RWPE2 (cell line): ENCODE results near the gene LSG1.

Experiments used
- ATAC-seq: fragments of 200-7000 bp; cut with Tn5 transposase; 3 replicates; pipeline ENCODE4 v1.9.1; 2021; ENCODE audit warnings: low read depth
- DNase-seq: peaks from one replicate; pipeline ENCODE4 v3.0.0-alpha.2; 2020; ENCODE audit warnings: low spot score
- H3K27ac ChIP-seq: fragments of 450-650 bp; 2 replicates; pipeline ENCODE4 v1.5.1; 2017; ENCODE audit warnings: mild to moderate bottlenecking; ENCODE audit not compliant: poor library complexity, severe bottlenecking
- H3K27me3 ChIP-seq: fragments of 250-450 bp; sonication (Bioruptor Pico); 2 replicates; pipeline ENCODE4 v1.5.1; 2021; ENCODE audit warnings: mild to moderate bottlenecking, moderate library complexity; ENCODE audit not compliant: insufficient read depth, poor library complexity, severe bottlenecking
- H3K36me3 ChIP-seq: fragments of 250-450 bp; sonication (Bioruptor Pico); 2 replicates; pipeline ENCODE4 v1.5.1; 2020; ENCODE audit warnings: low read depth, mild to moderate bottlenecking, moderate library complexity
- H3K4me1 ChIP-seq: fragments of 250-450 bp; sonication (Bioruptor Pico); 2 replicates; pipeline ENCODE4 v1.5.1; 2021; ENCODE audit warnings: mild to moderate bottlenecking, moderate library complexity; ENCODE audit not compliant: insufficient read depth, poor library complexity, severe bottlenecking
- H3K4me3 ChIP-seq: fragments of 250-450 bp; sonication (Bioruptor Pico); 2 replicates; pipeline ENCODE4 v1.5.1; 2021; ENCODE audit warnings: mild to moderate bottlenecking, moderate library complexity; ENCODE audit not compliant: severe bottlenecking
- H3K9me3 ChIP-seq: fragments of 250-450 bp; sonication (Bioruptor Pico); 2 replicates; pipeline ENCODE4 v1.5.1; 2021; ENCODE audit warnings: mild to moderate bottlenecking, moderate library complexity; ENCODE audit not compliant: severe bottlenecking
- TF ChIP-seq, protein P1 (sequence below): fragments of 450-650 bp; IDR thresholded peaks from one replicate; pipeline ENCODE4 v1.5.1; 2017; ENCODE audit warnings: mild to moderate bottlenecking, moderate library complexity; ENCODE audit not compliant: poor library complexity, severe bottlenecking

Gene LSG1

DNA sequence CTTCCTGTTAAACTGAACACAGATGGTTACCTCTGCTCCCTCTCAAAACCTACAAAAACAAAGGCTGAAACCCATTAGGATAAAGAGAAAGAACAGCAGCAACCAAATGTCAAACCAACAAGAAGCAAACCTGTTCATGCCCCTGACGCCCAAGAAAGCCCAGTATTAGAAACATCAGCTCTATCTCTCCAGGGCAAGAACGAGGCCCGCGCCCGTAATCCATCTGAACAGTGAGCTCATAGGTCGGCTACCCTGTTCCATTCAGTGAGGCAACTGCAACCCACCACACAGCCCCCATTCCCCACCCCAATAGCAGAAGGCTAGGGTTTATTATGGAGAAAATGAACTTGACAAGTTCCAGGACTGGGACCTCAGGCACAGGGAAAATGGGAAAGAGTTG is 10.0 kb downstream of the LSG1 start:
- Histone ChIP-seq H3K27me3 (no peaks in the 10 kb centered on the region), H3K36me3 (peaks cover 71% of the 10 kb centered on the region), H3K4me3 (no peak overlapping the region), H3K4me1 (no peaks in the 10 kb centered on the region), H3K9me3 (no peaks in the 10 kb centered on the region), H3K27ac (no peak overlapping the region)
- no peak for ATAC-seq
- TF ChIP-seq, protein P1, sequence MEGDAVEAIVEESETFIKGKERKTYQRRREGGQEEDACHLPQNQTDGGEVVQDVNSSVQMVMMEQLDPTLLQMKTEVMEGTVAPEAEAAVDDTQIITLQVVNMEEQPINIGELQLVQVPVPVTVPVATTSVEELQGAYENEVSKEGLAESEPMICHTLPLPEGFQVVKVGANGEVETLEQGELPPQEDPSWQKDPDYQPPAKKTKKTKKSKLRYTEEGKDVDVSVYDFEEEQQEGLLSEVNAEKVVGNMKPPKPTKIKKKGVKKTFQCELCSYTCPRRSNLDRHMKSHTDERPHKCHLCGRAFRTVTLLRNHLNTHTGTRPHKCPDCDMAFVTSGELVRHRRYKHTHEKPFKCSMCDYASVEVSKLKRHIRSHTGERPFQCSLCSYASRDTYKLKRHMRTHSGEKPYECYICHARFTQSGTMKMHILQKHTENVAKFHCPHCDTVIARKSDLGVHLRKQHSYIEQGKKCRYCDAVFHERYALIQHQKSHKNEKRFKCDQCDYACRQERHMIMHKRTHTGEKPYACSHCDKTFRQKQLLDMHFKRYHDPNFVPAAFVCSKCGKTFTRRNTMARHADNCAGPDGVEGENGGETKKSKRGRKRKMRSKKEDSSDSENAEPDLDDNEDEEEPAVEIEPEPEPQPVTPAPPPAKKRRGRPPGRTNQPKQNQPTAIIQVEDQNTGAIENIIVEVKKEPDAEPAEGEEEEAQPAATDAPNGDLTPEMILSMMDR: no peak
- no peak for DNase-seq

- Histone ChIP-seq H3K27me3 (no peaks in the 10 kb centered on the region), H3K4me3 (no peak overlapping the region), H3K4me1 (no peaks in the 10 kb centered on the region), H3K36me3 (peaks cover 68% of the 10 kb centered on the region), H3K9me3 (no peaks in the 10 kb centered on the region), H3K27ac (no peak overlapping the region)
- ATAC-seq (no peak), DNase-seq (no peak)
- TF ChIP-seq, protein P1: no peak
Observed at GRCh38 chr3:194661374-194661773, 10.6 kb downstream of the LSG1 start.

GRCh38 chr3:194659778-194660177 is 12.2 kb downstream of the LSG1 start:
- H3K4me1 ChIP-seq: no peaks in the 10 kb centered on the region
- peaks cover 63% of the 10 kb centered on the region for H3K36me3 ChIP-seq
- H3K9me3 ChIP-seq: no peaks in the 10 kb centered on the region
- TF ChIP-seq, protein P1: no peak
- no peak for DNase-seq
- no peak overlapping the region for H3K4me3 ChIP-seq
- no peak overlapping the region for H3K27ac ChIP-seq
- ATAC-seq: no peak
- no peaks in the 10 kb centered on the region for H3K27me3 ChIP-seq

- no peaks in the 10 kb centered on the region for H3K4me1 ChIP-seq
- H3K27ac ChIP-seq: no peak overlapping the region
- H3K27me3 ChIP-seq: no peaks in the 10 kb centered on the region
- ATAC-seq: no peak
- H3K36me3 ChIP-seq: peaks cover 65% of the 10 kb centered on the region
- no peak for DNase-seq
- no peak overlapping the region for H3K4me3 ChIP-seq
- no peaks in the 10 kb centered on the region for H3K9me3 ChIP-seq
- TF ChIP-seq, protein P1: no peak
Observed at GRCh38 chr3:194658477-194659242, 13.3 kb downstream of the LSG1 start.

DNA sequence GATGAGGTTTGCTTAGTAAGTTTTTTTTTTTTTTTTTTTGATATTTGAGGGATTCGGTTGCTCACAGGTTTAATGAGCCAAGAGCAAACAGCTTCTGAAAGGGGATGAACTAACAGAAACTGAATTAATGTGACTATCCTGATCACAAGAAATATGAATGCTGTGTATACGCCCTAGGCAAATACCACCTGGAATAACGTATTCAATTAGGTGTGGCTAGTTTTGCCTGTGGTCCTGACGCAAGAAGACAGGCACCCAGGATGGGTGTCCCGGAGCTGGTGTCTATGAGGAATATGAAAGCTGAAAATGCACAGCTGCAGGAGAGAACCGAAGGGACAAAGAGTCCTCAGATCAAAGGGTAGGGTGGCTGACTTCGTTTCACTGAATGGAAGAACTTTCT is 14.6 kb downstream of the LSG1 start:
- ATAC-seq: no peak
- DNase-seq: no peak
- no peaks in the 10 kb centered on the region for H3K4me1 ChIP-seq
- TF ChIP-seq, protein P1: no peak
- no peak overlapping the region for H3K27ac ChIP-seq
- H3K27me3 ChIP-seq: no peaks in the 10 kb centered on the region
- no peaks in the 10 kb centered on the region for H3K9me3 ChIP-seq
- no peak overlapping the region for H3K4me3 ChIP-seq
- H3K36me3 ChIP-seq: peaks cover 72% of the 10 kb centered on the region
